Measurements from ENCODE around the gene CCL21.

CCL21 gene

DNA sequence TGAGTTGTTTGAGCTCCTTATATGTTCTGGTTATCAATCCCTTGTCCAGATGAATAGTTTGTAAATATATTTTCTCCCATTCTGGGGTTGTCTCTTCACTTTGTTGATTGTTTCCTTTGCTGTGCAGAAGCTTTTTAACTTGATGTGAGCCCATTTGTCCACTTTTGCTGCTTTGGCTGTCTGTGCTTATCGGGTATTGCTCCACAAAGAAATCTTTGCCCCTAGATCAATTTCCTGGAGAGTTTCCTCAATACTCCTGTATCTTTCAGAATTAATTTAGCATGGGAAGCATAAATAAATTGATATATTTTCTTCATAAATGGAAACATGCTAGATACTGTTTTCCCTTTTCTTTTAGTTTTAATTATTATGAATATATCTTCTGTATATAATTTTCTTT lies 22.5 kb upstream of the CCL21 start:
- TF ChIP-seq, protein P1, sequence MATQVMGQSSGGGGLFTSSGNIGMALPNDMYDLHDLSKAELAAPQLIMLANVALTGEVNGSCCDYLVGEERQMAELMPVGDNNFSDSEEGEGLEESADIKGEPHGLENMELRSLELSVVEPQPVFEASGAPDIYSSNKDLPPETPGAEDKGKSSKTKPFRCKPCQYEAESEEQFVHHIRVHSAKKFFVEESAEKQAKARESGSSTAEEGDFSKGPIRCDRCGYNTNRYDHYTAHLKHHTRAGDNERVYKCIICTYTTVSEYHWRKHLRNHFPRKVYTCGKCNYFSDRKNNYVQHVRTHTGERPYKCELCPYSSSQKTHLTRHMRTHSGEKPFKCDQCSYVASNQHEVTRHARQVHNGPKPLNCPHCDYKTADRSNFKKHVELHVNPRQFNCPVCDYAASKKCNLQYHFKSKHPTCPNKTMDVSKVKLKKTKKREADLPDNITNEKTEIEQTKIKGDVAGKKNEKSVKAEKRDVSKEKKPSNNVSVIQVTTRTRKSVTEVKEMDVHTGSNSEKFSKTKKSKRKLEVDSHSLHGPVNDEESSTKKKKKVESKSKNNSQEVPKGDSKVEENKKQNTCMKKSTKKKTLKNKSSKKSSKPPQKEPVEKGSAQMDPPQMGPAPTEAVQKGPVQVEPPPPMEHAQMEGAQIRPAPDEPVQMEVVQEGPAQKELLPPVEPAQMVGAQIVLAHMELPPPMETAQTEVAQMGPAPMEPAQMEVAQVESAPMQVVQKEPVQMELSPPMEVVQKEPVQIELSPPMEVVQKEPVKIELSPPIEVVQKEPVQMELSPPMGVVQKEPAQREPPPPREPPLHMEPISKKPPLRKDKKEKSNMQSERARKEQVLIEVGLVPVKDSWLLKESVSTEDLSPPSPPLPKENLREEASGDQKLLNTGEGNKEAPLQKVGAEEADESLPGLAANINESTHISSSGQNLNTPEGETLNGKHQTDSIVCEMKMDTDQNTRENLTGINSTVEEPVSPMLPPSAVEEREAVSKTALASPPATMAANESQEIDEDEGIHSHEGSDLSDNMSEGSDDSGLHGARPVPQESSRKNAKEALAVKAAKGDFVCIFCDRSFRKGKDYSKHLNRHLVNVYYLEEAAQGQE (IDR thresholded peaks at IDR 0.05; ENCODE audit: insufficient read depth in 1 of 2, low read depth in 2 of 2, low read length in 2 of 2) = no peak
- TF ChIP-seq FOXP2 (optimal IDR thresholded peaks at IDR 0.05; ENCODE audit: borderline replicate concordance, extremely low read depth, extremely low read length, insufficient read depth) (no peak), TAF1 (IDR thresholded peaks at IDR 0.05; ENCODE audit: borderline replicate concordance, insufficient read depth, low read length) (no peak), SIN3A (IDR thresholded peaks at IDR 0.05; ENCODE audit: borderline replicate concordance, insufficient read depth, low read length) (no peak), POLR2AphosphoS5 (IDR thresholded peaks at IDR 0.05; ENCODE audit: low read depth, low read length) (no peak)

DNA sequence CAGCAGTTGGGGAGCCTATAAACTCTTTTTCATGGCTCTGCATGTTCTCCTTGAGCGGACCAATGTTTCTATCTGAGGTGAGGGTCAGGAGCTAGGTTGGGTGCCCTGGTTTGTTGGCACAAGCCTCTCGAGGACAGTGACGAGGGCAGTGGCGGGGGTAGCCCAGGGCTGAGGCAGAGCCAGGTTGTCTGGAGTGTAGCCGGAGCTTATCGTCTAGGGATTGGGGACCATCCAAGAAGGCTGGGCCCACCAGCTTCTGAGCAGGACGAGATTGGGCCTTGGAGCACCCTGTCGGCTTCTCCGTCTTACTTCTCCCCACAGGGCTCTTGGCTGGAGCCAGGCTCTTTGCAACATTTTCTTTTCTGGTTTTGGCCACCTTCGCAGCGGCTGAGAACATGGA lies 13.2 kb upstream of the CCL21 start:
- TF ChIP-seq, protein P1 (IDR thresholded peaks at IDR 0.05; ENCODE audit: insufficient read depth in 1 of 2, low read depth in 2 of 2, low read length in 2 of 2) = no peak
- no peak for TF ChIP-seq FOXP2 (optimal IDR thresholded peaks at IDR 0.05; ENCODE audit: borderline replicate concordance, extremely low read depth, extremely low read length, insufficient read depth)
- TF ChIP-seq TAF1 (IDR thresholded peaks at IDR 0.05; ENCODE audit: borderline replicate concordance, insufficient read depth, low read length) = no peak

DNA sequence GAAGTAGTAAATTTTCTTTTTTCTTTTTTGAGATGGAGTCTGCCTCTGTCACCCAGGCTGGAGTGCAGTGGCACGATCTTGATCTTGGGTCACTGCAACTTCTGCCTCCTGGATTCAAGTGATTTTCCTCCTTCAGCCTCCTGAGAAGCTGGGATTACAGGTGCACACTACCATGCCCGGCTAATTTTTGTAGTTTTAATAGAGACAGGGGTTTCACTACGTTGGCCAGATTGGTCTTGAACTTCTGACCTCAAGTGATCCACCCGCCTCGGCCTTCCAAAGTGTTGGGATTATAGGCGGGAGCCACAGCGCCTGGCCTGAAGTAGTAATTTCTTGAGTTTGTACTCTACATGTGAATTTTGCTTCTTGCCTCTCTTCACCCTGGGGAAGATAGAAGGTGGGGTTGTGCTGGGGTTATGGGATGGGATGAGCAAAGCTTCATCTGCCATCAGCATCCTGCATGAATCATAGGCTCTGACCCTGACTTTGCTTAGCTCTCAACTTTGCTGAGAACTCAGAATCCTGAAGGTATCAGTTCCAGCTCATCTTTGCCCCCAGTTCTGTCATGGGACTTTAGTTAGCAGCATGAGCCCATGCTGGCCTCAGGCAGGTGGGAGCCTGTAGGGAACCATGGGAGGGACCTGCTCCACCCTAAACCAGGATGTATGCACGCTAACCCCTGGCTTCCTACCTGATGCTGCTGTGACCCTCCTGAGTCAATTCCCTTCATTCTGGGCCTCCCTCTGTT lies 9.3 kb upstream of the CCL21 start:
- TF ChIP-seq, protein P1 (IDR thresholded peaks at IDR 0.05; ENCODE audit: insufficient read depth in 1 of 2, low read depth in 2 of 2, low read length in 2 of 2) = no peak
- TF ChIP-seq POLR2AphosphoS5 (IDR thresholded peaks at IDR 0.05; ENCODE audit: low read depth, low read length) = no peak
- no peak for TF ChIP-seq FOXP2 (optimal IDR thresholded peaks at IDR 0.05; ENCODE audit: borderline replicate concordance, extremely low read depth, extremely low read length, insufficient read depth)
- no peak for TF ChIP-seq TAF1 (IDR thresholded peaks at IDR 0.05; ENCODE audit: borderline replicate concordance, insufficient read depth, low read length)
- no peak for TF ChIP-seq SIN3A (IDR thresholded peaks at IDR 0.05; ENCODE audit: borderline replicate concordance, insufficient read depth, low read length)

DNA sequence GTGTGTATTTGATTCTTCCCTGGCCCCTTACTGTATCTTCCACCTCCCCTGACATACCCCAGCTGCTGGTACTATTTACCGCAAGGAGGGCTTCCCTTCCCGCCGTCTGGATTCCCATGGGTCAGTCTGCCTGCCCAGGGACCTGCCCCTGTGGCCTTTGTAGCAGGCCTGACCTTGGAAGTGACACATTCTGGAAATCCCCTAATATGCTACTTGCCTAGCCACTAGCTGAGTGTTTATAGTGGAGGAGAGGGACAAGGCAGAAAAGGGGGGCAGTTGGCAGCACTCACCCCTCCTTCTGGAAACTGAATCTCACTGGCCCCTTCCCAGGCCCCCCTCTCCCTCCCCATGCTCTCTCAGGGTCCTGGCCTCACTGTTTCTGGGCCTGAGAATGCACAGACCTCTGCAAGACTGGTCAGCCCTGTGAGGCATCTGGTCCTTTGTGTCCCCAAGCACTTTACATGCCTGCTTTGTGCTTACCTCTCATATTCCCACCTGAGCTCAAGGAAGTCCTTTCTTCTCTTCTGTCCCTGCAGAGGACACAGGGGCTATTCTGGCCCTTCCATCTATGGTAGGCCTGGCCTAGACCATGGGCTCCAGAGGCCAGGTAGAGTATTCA lies 8.2 kb upstream of the CCL21 start:
- TF ChIP-seq TAF1 (IDR thresholded peaks at IDR 0.05; ENCODE audit: borderline replicate concordance, insufficient read depth, low read length) (no peak), FOXP2 (optimal IDR thresholded peaks at IDR 0.05; ENCODE audit: borderline replicate concordance, extremely low read depth, extremely low read length, insufficient read depth) (no peak), POLR2AphosphoS5 (IDR thresholded peaks at IDR 0.05; ENCODE audit: low read depth, low read length) (no peak), SIN3A (IDR thresholded peaks at IDR 0.05; ENCODE audit: borderline replicate concordance, insufficient read depth, low read length) (no peak)
- TF ChIP-seq, protein P1 (IDR thresholded peaks at IDR 0.05; ENCODE audit: insufficient read depth in 1 of 2, low read depth in 2 of 2, low read length in 2 of 2) = no peak

Data from PFSK-1 (cell line).